ENCODE results near the gene INSL3.

Gene INSL3

DNA sequence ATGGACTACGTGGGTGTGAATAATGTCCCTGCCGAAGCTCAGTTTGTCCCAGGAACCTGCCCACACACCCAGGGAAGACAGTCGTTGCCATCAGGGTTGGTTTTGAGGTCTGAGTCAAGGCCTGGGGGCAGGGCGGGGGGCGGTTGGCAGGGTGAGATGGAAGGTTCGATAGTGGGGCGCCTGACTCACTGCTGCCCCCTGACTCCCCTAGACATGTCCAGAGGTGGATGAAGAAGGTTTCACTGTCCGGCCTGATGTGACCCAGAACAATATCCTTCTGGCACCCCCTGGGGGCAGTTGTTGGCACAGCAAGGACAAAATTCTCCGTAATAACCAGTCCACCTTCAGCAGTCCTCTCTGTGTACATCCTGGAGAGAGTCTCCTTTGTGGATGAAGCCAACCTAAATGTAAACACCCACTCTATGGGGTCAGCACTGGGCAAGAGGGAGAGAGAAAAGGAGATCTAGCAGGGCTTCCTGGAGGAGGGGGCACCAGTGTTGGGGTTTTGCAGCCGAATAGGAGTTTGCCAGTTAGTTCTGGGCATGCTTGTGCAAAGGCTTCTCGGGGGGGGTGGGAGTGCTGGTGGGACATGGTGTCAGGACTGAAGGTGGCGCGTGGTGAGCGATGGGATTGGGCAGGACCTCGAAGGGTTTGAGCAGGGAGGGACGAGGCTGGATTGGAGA lies 45.9 kb downstream of the INSL3 start:
- Histone ChIP-seq H3K9me3 (no peaks in the 10 kb centered on the region), H3K4me1 (ENCODE audit: control insufficient read depth in 1 of 2, insufficient read depth in 1 of 2, low read depth in 1 of 2, low read length in 1 of 2) (peaks cover 17 to 18% of the 10 kb centered on the region in 2 experiments), H3K27ac (no peak overlapping the region), H3K36me3 (peaks cover 70% of the 10 kb centered on the region), H3K27me3 (no peaks in the 10 kb centered on the region), H3K4me3 (ENCODE audit: low read depth in 1 of 2, low read length in 1 of 2) (no peak overlapping the region)
- TF ChIP-seq, protein P1, sequence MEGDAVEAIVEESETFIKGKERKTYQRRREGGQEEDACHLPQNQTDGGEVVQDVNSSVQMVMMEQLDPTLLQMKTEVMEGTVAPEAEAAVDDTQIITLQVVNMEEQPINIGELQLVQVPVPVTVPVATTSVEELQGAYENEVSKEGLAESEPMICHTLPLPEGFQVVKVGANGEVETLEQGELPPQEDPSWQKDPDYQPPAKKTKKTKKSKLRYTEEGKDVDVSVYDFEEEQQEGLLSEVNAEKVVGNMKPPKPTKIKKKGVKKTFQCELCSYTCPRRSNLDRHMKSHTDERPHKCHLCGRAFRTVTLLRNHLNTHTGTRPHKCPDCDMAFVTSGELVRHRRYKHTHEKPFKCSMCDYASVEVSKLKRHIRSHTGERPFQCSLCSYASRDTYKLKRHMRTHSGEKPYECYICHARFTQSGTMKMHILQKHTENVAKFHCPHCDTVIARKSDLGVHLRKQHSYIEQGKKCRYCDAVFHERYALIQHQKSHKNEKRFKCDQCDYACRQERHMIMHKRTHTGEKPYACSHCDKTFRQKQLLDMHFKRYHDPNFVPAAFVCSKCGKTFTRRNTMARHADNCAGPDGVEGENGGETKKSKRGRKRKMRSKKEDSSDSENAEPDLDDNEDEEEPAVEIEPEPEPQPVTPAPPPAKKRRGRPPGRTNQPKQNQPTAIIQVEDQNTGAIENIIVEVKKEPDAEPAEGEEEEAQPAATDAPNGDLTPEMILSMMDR (IDR thresholded peaks at IDR 0.05), result peak; percentile 62

DNA sequence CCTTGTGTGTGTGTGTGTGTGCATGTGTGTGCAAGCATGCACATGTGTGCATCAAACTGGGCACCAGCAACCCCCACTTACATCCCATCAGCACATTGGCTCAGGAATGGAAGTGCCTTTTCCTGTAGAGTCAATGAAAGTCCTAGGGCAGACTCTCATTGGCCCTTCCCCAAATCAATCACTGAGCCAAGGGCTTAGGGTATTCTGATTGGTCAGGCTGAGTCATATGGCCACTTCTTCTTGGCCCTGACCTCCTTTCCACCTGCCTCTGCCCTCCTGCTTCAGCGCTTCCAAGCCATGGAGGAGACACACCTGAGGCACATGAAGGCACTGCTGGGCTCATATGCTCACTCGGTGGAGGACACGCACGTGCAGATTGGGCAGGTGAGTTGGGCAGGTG lies 49.1 kb downstream of the INSL3 start:
- peaks cover 93% of the 10 kb centered on the region for H3K36me3 ChIP-seq
- TF ChIP-seq, protein P1 (IDR thresholded peaks at IDR 0.05), result no peak
- no peaks in the 10 kb centered on the region for H3K27me3 ChIP-seq
- no peaks in the 10 kb centered on the region for H3K9me3 ChIP-seq
- H3K4me3 ChIP-seq (ENCODE audit: low read depth in 1 of 2, low read length in 1 of 2), result no peak overlapping the region
- H3K4me1 ChIP-seq (ENCODE audit: control insufficient read depth in 1 of 2, insufficient read depth in 1 of 2, low read depth in 1 of 2, low read length in 1 of 2), result no peaks in the 10 kb centered on the region
- no peak overlapping the region for H3K27ac ChIP-seq

DNA sequence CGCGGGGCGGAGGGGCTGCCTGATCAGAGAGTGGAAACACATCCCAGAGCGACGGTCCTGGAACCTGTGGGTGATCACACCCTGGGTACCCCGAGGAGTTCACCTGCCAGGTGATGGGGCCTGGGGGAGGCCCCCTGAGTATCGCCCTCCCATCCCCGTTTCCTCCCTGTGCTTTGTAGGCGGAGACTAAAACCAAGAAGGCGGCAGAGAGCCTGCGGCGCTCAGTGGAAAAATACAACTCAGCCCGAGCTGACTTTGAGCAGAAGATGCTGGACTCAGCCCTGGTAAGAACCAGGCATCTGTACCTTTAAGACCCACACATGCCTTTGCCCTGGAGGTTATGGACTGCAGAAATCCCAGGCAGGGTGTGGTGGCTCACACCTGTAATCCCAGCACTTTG lies 50.7 kb downstream of the INSL3 start:
- H3K27ac ChIP-seq, result no peak overlapping the region
- H3K4me3 ChIP-seq (ENCODE audit: low read depth in 1 of 2, low read length in 1 of 2), result no peak overlapping the region
- H3K36me3 ChIP-seq, result peaks cover 88% of the 10 kb centered on the region
- no peaks in the 10 kb centered on the region for H3K27me3 ChIP-seq
- no peaks in the 10 kb centered on the region for H3K9me3 ChIP-seq
- TF ChIP-seq, protein P1 (IDR thresholded peaks at IDR 0.05), result no peak
- peaks cover 13 to 14% of the 10 kb centered on the region in 2 experiments for H3K4me1 ChIP-seq (ENCODE audit: control insufficient read depth in 1 of 2, insufficient read depth in 1 of 2, low read depth in 1 of 2, low read length in 1 of 2)

DNA sequence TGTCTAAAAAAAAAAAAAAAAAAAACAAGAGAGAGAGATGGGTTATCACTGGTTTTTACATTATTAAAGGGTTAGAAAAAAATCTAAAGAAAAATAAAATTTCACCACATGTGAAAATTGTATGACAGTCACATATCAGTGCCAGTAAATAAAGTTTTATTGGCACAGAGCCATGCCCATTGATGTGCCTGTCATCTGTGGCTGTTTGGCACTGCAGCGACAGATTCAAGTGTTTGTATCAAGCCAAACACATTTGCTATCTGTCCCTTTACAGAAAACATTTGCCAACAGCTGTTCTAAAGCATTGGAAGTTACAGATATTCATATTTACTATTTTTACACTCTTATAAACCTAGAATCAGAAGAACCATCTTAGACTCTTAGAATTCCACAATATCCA lies 53.8 kb downstream of the INSL3 start:
- H3K27me3 ChIP-seq, result no peaks in the 10 kb centered on the region
- peaks cover 37 to 38% of the 10 kb centered on the region in 2 experiments for H3K4me1 ChIP-seq (ENCODE audit: control insufficient read depth in 1 of 2, insufficient read depth in 1 of 2, low read depth in 1 of 2, low read length in 1 of 2)
- H3K9me3 ChIP-seq, result no peaks in the 10 kb centered on the region
- no peak overlapping the region for H3K27ac ChIP-seq
- TF ChIP-seq, protein P1 (IDR thresholded peaks at IDR 0.05), result no peak
- no peak overlapping the region for H3K4me3 ChIP-seq (ENCODE audit: low read depth in 1 of 2, low read length in 1 of 2)
- H3K36me3 ChIP-seq, result peaks cover 74% of the 10 kb centered on the region

DNA sequence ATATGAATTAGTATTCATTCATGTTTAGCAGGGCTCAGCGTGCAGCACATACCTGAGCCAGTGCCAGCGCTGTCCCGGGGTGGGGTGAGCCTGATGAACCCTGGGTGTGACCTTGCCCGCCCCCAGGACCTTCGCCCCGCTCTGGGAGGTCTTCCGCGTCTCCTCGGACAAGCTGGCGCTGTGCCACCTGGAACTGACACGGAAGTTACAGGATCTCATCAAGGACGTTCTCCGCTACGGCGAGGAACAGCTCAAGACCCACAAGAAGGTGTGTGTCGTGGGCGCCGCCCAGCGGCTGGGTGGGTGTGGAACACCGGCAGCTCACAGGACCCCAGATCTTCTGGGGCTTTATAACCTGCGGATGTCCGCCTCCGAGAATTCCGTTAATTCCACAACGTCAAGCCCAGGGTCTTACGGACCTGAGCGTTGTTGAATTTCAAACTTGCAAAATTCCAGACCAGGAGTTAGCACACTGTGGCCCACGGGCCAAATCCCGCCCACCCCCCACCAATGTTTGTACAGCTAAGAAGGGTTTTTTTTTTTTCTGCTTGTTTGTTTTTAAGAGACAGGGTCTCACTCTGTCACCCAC lies 54.7 kb downstream of the INSL3 start:
- H3K9me3 ChIP-seq, result no peaks in the 10 kb centered on the region
- H3K36me3 ChIP-seq, result peaks cover 68% of the 10 kb centered on the region
- peak overlapping the region; percentile 95 for H3K27ac ChIP-seq
- H3K27me3 ChIP-seq, result no peaks in the 10 kb centered on the region
- H3K4me3 ChIP-seq (ENCODE audit: low read depth in 1 of 2, low read length in 1 of 2), result peak overlapping the region; percentile 17 to 24
- H3K4me1 ChIP-seq (ENCODE audit: control insufficient read depth in 1 of 2, insufficient read depth in 1 of 2, low read depth in 1 of 2, low read length in 1 of 2), result peaks cover 37 to 39% of the 10 kb centered on the region in 2 experiments
- TF ChIP-seq, protein P1 (IDR thresholded peaks at IDR 0.05), result peak; percentile 81

Measured in neutrophil (primary cell).